Activated naive CD4-positive, alpha-beta T cell treated with anti-CD3 and anti-CD28 coated beads, Interleukin-2, amount 50 U/mL, for 16 hours (primary cell): ENCODE results near the gene NOL12.
A peak's percentile ranks its signal among the peaks of the same experiment; 100 is the strongest.
"Not testable (repeated sequence)": the region's sequence is repeated elsewhere in the genome, so short reads cannot be mapped to it uniquely, and the experiment has no call there.

Experiments
- DNase-seq: peaks from one replicate; pipeline ENCODE4 v3.0.0-alpha.2; 2020

NOL12 gene

GRCh38 chr22:37686002-37686982, at the start of gene NOL12:
TSS of gene NOL12 (plus strand) at chr22:37686343. CDS start at chr22:37686393, 50 bp downstream.
- DNase-seq: peak; percentile 75

GRCh38 chr22:37636949-37637273, 49.2 kb upstream of the NOL12 start:
- no peak for DNase-seq

- no peak for DNase-seq
Measured at GRCh38 chr22:37638391-37639069, 47.6 kb upstream of the NOL12 start.

GRCh38 chr22:37639070-37639760, 46.9 kb upstream of the NOL12 start, which contains the start of gene SH3BP1:
TSS of gene SH3BP1 (plus strand) at chr22:37639669. CDS start at chr22:37639788, 119 bp downstream.
- DNase-seq: peak; percentile 62

- DNase-seq: no peak
Measured at GRCh38 chr22:37639771-37640590, 46.2 kb upstream of the NOL12 start.

- no peak for DNase-seq
Measured at GRCh38 chr22:37640591-37641560, 45.3 kb upstream of the NOL12 start.

- no peak for DNase-seq
Measured at GRCh38 chr22:37641561-37641949, 44.6 kb upstream of the NOL12 start.

GRCh38 chr22:37643225-37643847, 42.8 kb upstream of the NOL12 start:
- peak; percentile 88 for DNase-seq

- no peak for DNase-seq
Measured at GRCh38 chr22:37647317-37647716, 38.8 kb upstream of the NOL12 start.

GRCh38 chr22:37647928-37648327, 38.2 kb upstream of the NOL12 start:
- no peak for DNase-seq

- no peak for DNase-seq
Measured at GRCh38 chr22:37650463-37651136, 35.5 kb upstream of the NOL12 start.

GRCh38 chr22:37654563-37655251, 31.4 kb upstream of the NOL12 start:
- no peak for DNase-seq

GRCh38 chr22:37655252-37655563, 30.9 kb upstream of the NOL12 start:
- DNase-seq: no peak

- DNase-seq: not testable (repeated sequence)
Measured at GRCh38 chr22:37656583-37656982, 29.6 kb upstream of the NOL12 start.

GRCh38 chr22:37657590-37658132, 28.5 kb upstream of the NOL12 start:
- no peak for DNase-seq

GRCh38 chr22:37658133-37659065, 27.7 kb upstream of the NOL12 start, which contains the start of gene PDXP:
TSS of gene PDXP (plus strand) at chr22:37658723. CDS start at chr22:37658783, 60 bp downstream.
- peak; percentile 99 for DNase-seq

- peak; percentile 47 for DNase-seq
Measured at GRCh38 chr22:37659066-37659896, 26.9 kb upstream of the NOL12 start.
